WTC11 (cell line): Measurements from ENCODE around the gene RGS7.

Experiments
- CBFB ChIP-seq: sonication (generic); formaldehyde crosslinking; IDR thresholded peaks from 2 replicates; pipeline ENCODE4 v1.8.1; 2022; ENCODE audit warnings: mild to moderate bottlenecking, low read depth, missing genetic modification reagents
- CREM ChIP-seq: sonication (generic); formaldehyde crosslinking; IDR thresholded peaks from 2 replicates; pipeline ENCODE4 v1.8.1; 2022; ENCODE audit warnings: mild to moderate bottlenecking, missing genetic modification reagents, moderate library complexity
- FOXJ3 ChIP-seq: sonication (generic); formaldehyde crosslinking; IDR thresholded peaks from 2 replicates; pipeline ENCODE4 v1.9.0; 2021; ENCODE audit warnings: missing genetic modification reagents, mild to moderate bottlenecking, borderline replicate concordance
- NFYB ChIP-seq: sonication (generic); formaldehyde crosslinking; conservative IDR thresholded peaks from 2 replicates; pipeline ENCODE4 v1.8.0; 2022; ENCODE audit warnings: low read depth, missing genetic modification reagents
- SMAD3 ChIP-seq: sonication (generic); formaldehyde crosslinking; IDR thresholded peaks from 2 replicates; pipeline ENCODE4 v1.8.0; 2022; ENCODE audit warnings: missing genetic modification reagents, mild to moderate bottlenecking, borderline replicate concordance
- SMAD4 ChIP-seq: sonication (generic); formaldehyde crosslinking; IDR thresholded peaks from 2 replicates; pipeline ENCODE4 v1.8.0; 2022; ENCODE audit warnings: mild to moderate bottlenecking, missing genetic modification reagents
- SOX15 ChIP-seq: fragments of 250-450 bp; sonication (Bioruptor Pico); IDR thresholded peaks from 2 replicates; pipeline ENCODE4 v1.9.0; 2021; ENCODE audit warnings: mild to moderate bottlenecking
- SP1 ChIP-seq: sonication (generic); formaldehyde crosslinking; conservative IDR thresholded peaks from 2 replicates; pipeline ENCODE4 v1.8.1; 2022; ENCODE audit warnings: missing genetic modification reagents
- ZBTB21 ChIP-seq: sonication (generic); formaldehyde crosslinking; IDR thresholded peaks from 2 replicates; pipeline ENCODE4 v1.8.1; 2023; ENCODE audit warnings: mild to moderate bottlenecking, missing genetic modification reagents, borderline replicate concordance
- ZNF121 ChIP-seq: sonication (generic); formaldehyde crosslinking; IDR thresholded peaks from 2 replicates; pipeline ENCODE4 v1.8.0; 2023; ENCODE audit warnings: missing genetic modification reagents
- TF ChIP-seq, protein P1 (sequence below): fragments of 200-600 bp; IDR thresholded peaks from 2 replicates; pipeline ENCODE4 v1.8.0; 2022; ENCODE audit warnings: antibody characterized with exemption
- TF ChIP-seq, protein P2 (sequence below): sonication (generic); formaldehyde crosslinking; IDR thresholded peaks from 2 replicates; pipeline ENCODE4 v1.8.1; 2023; ENCODE audit warnings: mild to moderate bottlenecking, missing genetic modification reagents, borderline replicate concordance
- TF ChIP-seq, protein P3 (sequence below): sonication (generic); formaldehyde crosslinking; IDR thresholded peaks from 2 replicates; pipeline ENCODE4 v1.8.1; 2022; ENCODE audit warnings: low read depth, mild to moderate bottlenecking, moderate library complexity, missing genetic modification reagents, borderline replicate concordance
- TF ChIP-seq, protein P4 (sequence below): sonication (generic); formaldehyde crosslinking; IDR thresholded peaks from 2 replicates; pipeline ENCODE4 v1.8.0; 2022; ENCODE audit warnings: mild to moderate bottlenecking, missing genetic modification reagents

DNA sequence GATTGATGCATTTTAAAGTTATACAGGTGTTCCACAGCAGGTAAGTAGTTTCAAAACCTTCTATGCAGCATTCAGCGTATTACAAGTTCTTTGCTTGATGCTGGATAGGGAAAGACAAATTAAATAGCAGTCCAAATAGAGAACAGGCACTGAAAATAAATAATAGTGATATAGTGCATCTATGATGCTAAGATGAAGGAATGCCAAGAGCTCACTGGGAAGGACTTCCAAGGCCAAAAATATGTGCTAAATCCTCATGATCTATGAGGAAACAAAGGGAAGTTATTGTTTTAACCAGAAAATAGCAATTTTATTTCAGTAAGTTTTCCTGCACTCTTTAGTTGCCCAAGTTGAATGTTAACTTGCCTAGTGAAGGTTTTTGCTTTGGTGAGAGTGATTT is 617.3 kb downstream of the RGS7 start:
- TF ChIP-seq CBFB (no peak), FOXJ3 (CRISPR knock-in tag) (no peak), ZBTB21 (CRISPR knock-in tag) (no peak), SMAD3 (CRISPR knock-in tag) (no peak), ZNF121 (CRISPR knock-in tag) (no peak), SMAD4 (CRISPR knock-in tag) (no peak), SP1 (CRISPR knock-in tag) (no peak), SOX15 (CRISPR knock-in tag) (no peak), CREM (no peak), NFYB (CRISPR knock-in tag) (no peak)
- TF ChIP-seq, protein P1, sequence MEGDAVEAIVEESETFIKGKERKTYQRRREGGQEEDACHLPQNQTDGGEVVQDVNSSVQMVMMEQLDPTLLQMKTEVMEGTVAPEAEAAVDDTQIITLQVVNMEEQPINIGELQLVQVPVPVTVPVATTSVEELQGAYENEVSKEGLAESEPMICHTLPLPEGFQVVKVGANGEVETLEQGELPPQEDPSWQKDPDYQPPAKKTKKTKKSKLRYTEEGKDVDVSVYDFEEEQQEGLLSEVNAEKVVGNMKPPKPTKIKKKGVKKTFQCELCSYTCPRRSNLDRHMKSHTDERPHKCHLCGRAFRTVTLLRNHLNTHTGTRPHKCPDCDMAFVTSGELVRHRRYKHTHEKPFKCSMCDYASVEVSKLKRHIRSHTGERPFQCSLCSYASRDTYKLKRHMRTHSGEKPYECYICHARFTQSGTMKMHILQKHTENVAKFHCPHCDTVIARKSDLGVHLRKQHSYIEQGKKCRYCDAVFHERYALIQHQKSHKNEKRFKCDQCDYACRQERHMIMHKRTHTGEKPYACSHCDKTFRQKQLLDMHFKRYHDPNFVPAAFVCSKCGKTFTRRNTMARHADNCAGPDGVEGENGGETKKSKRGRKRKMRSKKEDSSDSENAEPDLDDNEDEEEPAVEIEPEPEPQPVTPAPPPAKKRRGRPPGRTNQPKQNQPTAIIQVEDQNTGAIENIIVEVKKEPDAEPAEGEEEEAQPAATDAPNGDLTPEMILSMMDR: no peak
- TF ChIP-seq, protein P2, sequence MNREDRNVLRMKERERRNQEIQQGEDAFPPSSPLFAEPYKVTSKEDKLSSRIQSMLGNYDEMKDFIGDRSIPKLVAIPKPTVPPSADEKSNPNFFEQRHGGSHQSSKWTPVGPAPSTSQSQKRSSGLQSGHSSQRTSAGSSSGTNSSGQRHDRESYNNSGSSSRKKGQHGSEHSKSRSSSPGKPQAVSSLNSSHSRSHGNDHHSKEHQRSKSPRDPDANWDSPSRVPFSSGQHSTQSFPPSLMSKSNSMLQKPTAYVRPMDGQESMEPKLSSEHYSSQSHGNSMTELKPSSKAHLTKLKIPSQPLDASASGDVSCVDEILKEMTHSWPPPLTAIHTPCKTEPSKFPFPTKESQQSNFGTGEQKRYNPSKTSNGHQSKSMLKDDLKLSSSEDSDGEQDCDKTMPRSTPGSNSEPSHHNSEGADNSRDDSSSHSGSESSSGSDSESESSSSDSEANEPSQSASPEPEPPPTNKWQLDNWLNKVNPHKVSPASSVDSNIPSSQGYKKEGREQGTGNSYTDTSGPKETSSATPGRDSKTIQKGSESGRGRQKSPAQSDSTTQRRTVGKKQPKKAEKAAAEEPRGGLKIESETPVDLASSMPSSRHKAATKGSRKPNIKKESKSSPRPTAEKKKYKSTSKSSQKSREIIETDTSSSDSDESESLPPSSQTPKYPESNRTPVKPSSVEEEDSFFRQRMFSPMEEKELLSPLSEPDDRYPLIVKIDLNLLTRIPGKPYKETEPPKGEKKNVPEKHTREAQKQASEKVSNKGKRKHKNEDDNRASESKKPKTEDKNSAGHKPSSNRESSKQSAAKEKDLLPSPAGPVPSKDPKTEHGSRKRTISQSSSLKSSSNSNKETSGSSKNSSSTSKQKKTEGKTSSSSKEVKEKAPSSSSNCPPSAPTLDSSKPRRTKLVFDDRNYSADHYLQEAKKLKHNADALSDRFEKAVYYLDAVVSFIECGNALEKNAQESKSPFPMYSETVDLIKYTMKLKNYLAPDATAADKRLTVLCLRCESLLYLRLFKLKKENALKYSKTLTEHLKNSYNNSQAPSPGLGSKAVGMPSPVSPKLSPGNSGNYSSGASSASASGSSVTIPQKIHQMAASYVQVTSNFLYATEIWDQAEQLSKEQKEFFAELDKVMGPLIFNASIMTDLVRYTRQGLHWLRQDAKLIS (CRISPR knock-in tag): no peak
- TF ChIP-seq, protein P3, sequence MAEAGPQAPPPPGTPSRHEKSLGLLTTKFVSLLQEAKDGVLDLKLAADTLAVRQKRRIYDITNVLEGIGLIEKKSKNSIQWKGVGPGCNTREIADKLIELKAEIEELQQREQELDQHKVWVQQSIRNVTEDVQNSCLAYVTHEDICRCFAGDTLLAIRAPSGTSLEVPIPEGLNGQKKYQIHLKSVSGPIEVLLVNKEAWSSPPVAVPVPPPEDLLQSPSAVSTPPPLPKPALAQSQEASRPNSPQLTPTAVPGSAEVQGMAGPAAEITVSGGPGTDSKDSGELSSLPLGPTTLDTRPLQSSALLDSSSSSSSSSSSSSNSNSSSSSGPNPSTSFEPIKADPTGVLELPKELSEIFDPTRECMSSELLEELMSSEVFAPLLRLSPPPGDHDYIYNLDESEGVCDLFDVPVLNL (CRISPR knock-in tag): no peak
- TF ChIP-seq, protein P4, sequence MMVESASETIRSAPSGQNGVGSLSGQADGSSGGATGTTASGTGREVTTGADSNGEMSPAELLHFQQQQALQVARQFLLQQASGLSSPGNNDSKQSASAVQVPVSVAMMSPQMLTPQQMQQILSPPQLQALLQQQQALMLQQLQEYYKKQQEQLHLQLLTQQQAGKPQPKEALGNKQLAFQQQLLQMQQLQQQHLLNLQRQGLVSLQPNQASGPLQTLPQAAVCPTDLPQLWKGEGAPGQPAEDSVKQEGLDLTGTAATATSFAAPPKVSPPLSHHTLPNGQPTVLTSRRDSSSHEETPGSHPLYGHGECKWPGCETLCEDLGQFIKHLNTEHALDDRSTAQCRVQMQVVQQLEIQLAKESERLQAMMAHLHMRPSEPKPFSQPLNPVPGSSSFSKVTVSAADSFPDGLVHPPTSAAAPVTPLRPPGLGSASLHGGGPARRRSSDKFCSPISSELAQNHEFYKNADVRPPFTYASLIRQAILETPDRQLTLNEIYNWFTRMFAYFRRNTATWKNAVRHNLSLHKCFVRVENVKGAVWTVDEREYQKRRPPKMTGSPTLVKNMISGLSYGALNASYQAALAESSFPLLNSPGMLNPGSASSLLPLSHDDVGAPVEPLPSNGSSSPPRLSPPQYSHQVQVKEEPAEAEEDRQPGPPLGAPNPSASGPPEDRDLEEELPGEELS (CRISPR knock-in tag): no peak
